GM23248 (cell line): ENCODE results near the gene SH3D21.

Source experiments
- EZH2 ChIP-seq: fragments of 200-600 bp; sonication (generic); IDR thresholded peaks from 2 replicates; pipeline ENCODE4 v1.6.1; 2018; ENCODE audit warnings: antibody characterized with exemption, mild to moderate bottlenecking; ENCODE audit not compliant: insufficient read depth, poor library complexity, severe bottlenecking
- EZH2phosphoT487 ChIP-seq: fragments of 200-600 bp; sonication (generic); IDR thresholded peaks from 2 replicates; pipeline ENCODE4 v1.6.1; 2018; ENCODE audit warnings: antibody characterized with exemption, moderate library complexity, mild to moderate bottlenecking, low read depth; ENCODE audit not compliant: insufficient read depth

GRCh38 chr1:36269408-36269838 lies 36.7 kb upstream of the SH3D21 start:
- TF ChIP-seq EZH2, result no peak
- TF ChIP-seq EZH2phosphoT487, result no peak
